NCI-H2227 (cell line): Measurements from ENCODE around the gene REPIN1.

Experiments used
- DNase-seq: peaks from one replicate; lab custom pipeline; 2025; ENCODE audit not compliant: unreplicated experiment; lab: John Stamatoyannopoulos, UW

The REPIN1 gene

DNA sequence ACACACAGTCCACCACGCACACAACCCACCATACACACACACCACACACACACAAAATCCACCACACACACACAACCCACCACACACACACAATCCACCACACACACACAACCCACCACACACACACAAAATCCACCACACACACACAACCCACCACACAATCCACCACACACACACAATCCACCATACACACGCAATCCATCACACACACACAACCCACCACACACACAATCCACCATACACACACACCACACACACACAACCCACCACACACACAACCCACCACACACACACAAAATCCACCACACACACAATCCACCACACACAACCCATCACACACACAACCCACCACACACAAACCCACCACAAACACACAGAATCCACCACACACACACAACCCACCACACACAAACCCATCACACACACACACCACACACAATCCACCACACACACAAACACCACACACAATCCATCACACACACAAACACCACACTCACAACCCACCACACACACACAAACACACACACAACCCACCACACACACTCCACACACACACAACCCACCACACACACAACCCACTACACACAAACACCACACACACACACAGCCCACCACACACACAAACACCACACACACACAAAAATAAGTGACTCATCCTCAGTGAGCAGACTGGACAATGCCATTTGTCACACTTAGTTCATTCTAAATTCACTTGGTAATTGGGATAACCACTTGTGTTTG, 8.8 kb upstream of the REPIN1 start:
- no peak for DNase-seq

DNA sequence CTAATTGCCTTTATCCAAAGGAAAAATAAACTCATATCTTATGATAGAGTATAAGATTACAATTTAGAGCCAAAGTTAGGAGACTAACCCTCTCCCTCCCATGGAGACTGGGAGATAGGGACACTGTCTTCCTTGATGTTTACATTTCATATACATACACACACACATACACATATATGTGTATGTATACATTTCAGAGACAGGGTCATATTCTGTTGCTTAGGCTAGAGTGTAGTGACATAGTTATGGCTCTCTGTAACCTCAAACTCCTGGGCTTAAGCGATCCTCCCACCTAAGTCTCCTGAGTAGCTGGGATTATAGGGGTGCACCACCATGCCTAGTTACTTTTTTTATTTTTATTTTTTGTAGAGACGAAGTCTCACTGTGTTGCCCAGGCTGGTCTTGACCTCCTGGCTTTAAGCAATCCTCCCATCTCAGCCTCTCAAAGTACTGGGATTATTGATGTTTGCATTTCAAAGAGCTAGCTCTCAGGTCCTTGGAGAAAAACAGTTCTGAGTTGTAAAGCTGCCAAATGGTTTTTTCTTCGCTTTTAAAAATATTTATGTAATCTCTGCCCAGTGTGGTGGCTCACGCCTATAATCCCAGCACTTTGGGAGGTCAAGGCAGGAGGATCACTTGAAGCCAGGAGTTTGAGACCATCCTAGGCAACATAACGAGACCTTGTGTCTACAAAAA, 8.1 kb upstream of the REPIN1 start:
- DNase-seq: no peak

DNA sequence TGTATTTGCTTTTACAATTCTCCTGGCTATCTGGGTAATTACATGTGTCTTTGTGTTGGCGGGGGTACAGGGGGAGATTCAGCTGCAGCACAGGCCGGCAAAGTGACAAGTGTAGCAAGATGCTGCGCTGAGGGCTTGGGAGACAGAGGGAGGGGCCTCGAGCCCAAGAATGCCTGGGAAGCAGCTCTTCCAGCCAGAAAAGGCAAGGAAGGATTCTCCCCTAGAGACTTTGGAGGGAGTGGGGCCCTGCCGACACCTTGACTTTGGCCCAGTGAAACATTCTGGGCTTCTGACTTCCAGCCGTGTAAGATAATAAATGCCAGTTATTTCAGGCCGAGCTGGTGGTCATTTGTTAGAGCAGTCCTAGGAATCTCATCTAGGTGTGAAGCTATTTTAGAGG, 7.2 kb upstream of the REPIN1 start:
- peak; percentile 34 for DNase-seq

DNA sequence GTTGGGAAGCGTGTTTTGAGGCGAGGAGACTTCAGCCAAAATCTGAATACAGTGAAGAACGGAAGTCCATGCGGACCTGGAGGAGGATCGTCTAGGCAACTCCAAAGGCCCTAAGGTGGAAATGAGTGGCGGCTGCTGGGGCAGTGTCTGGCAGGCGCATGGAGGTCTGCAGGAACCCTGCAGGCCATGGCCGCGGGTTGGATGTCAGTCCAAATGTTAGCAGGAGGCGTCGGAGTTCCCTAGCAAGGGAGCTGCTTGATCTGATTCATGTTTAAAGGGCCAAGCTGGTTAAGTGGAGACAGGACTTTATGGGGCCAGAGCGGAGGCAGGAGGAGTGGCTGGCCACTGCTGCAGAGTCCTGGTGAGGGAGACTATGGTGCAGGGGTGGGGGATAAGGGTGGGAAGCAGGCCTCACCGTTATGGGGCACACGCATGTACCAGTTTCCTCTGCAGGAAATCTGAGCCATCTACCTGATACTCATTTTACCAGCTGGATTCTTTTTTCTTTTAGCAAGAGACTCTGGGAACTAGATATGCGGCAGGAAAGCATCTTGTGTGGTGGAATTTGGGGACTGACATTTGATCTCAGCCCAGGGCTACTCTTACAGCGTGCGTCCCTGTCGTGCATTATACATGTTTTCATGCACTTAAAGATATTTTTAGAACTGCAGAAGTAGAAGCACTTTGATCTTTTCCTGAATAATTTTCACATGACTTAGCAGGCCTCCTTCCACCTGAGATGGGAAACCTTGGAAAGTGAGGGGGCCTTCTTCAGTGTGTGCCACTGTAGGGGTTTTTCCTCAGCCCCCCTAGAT, 6.6 kb upstream of the REPIN1 start:
- no peak for DNase-seq

DNA sequence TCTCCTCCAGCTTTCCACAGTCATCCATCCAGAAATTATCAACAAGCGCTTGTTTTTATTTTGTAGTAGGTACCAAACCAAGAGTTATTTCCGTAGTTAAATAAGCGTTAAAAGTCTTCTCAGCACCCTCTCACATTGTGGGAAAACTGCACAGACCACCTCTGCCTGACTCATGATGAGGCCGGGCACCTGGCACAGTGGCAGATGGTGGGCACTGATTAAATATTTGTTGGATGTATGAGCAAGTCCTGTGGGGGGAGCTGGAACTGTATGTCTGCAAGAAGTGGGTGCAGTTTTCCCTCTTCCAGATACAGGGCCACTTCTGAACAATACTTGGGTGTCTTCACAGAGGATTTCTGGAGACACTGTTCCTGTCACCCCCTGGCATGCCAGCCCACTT, 5.3 kb upstream of the REPIN1 start:
- DNase-seq: no peak

DNA sequence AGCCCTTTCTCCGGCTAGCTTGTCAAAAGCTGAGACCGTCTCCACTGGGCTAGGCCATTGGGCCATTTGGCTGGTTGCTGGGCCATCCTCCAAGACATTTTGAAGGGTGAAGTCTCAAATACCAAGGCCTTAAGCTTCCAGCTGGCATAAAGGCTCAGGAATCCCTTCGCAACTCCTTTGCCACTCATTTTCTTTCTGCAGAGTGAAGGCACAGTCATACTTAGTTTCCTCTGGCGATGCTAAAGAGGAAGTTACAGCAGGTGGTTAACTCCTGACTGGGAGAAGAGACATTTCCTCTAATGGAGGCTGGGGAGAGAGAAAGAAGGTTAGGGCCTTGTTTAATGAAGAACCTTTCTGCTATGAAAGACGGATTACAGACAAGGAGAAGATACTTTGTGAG, 4.8 kb upstream of the REPIN1 start:
- no peak for DNase-seq

DNA sequence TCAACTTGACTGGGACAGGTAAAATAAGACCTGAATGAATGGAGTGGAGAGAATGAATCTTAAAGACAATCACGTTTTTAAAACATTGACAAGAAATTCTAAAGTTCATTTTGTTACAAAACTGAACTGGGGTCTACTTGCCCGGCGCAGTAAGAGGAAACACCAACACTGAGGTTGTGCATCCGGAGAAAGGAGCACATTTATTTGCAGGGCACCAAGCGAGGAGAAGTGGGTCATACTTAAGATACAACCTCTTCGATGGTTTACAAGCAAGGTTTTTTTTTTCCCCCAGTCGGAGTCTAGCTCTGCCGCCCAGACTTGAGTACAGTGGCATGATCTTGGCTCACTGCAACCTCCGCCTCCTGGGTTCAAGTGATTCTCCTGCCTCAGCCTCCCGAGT, 3.4 kb upstream of the REPIN1 start:
- DNase-seq: no peak

DNA sequence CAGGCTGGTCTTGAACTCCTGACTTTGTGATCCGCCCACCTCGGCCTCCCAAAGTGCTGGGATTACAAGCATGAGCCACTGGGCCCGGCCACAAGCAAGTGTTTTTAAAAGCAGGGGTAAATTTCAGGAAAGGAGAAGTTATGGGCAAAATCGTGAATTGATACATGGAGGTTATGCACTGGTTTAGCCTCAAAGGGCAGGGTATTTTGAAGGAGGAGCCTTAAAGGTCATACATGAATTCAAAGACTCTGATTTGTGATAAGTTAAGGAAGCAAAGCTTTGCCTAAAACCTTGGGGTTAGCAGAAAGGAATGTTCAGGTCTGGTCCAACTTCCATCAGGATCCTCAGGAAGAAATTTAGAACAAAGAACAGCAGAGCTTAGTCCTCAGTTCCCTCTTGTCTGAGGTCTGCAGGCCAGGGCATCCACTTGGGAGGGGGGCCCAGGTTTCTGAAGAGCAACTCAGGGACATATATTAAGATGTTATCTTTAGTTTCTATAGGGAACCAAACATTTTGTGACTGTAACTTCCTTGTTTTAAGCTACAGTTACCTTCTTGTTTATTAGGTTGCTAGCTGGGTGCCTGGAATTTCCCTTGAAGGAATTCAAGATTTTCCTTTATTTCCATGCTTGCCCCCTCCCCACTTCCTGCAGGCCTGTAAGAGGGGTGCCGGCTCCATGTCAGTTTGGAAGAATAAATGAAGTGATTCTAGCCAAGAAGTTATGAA, 2.8 kb upstream of the REPIN1 start:
- no peak for DNase-seq

DNA sequence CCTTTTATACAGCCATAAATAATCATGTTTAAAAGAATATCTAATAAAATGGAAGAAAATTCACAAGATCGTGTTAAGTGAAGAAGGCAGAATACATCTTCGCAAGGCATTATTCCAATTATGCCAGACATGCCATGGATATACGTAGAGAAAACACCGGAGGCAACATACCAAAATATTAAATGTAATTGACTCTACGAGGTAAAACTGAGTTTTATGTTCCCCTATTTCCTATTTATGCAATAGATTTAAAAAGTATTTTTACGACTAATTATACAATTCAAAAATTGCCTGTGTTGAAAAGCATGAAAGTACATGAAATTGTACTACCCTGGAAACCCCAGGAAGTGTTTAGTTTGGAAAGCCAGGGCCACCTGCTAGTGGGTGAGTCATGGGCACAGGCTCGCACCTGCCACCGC, 936 bp upstream of the REPIN1 start:
- no peak for DNase-seq

DNA sequence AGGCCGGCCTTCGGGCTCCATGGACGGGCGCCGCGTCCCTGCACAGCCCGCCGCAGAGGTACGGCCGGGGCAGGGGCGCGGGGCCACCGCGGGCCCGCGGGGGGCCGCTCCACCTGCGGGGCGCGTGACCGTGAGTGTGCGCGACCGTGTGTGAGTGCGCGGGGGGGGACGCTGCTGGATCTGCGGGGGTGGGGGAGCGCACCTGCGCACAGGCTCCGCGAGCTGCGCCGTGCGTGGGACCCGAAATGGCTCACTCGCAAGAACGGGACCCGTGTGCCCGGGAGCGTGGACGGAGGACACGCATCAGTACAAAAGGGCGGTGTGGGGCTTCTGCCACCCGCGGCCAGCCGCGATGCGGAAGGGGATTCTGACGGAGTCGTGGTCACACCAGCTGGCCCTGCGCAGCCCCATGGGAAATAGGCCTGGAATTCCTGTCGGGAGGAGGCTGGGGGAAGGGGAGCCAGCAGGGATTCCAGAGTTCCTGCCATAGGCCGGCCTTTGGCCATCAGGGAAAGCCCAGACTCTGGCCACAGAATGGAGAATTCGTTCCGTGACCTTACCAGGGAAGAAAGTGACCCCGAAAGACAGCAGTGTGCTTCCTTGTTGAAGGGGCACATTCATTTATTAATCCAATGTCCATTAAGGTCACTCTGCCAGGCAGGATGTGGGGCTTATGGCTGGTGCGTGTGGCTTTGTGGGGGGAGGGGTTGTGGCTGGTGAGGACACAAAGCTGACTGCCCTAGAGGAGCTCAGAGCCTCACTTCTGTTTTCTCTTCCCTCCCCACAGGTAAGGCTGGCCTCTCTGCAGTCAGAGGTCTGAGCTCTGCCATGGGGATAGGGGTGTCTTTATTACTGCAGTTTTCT, 494 bp downstream of the REPIN1 start:
- DNase-seq: peak; percentile 66

DNA sequence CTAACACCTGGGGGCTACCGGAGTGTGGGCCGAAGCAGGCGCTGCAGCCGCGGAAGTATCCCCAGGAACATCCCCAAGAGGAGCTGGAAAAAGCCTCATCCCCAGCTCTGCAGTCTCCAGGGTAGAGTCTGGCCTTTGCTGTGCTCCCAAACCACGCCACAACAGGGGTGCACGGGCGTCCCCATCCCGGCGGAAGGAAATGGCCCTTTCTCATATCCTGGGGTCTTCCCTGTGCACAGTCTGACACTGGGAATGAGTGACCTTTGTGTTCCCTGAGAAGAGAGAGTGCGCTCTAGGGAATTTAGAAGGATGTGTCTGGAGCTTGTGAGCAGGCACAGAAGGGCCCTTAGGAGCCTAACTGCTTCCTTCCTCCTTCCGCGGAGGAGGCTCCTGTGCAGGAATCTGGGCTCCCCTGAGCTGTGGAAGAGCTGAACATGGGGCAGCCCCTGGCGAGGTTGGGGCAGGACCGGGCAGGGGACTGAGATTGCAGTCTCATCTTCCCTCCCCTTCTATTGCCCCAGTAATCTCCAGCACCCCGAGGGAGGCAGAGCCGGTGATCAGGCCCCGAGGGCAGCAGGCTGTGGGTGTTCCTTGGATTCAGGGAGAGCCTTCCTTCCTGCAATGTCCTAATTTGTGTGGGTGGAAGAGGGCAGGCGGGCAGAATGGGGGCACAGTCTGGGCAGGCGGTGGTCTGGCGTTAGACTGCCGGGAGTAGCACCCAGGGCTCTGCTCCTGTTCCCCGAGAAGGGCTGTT, 1.3 kb downstream of the REPIN1 start:
- DNase-seq: no peak

DNA sequence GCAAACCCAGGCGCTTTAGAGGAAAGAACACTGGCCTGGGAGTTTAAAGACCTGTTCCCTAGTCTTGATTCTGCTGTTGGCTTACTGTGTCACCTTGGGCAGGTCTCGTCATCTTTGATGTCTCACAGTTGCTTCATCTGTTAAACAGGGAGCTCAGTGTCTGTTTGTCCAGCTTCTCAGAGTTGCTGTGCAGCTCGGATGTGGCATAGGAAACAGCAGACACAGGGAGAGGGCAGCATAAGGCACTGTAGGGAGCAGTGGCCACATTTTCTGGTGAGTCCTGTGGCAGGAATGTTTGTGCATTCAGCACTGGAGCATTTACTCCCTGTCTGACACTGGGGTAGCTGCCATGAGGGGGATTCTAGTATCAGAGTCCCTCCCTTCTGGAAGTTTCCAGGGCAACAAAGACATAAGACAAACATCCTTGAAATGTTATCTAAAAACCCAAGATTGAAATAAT, 2.0 kb downstream of the REPIN1 start:
- no peak for DNase-seq

DNA sequence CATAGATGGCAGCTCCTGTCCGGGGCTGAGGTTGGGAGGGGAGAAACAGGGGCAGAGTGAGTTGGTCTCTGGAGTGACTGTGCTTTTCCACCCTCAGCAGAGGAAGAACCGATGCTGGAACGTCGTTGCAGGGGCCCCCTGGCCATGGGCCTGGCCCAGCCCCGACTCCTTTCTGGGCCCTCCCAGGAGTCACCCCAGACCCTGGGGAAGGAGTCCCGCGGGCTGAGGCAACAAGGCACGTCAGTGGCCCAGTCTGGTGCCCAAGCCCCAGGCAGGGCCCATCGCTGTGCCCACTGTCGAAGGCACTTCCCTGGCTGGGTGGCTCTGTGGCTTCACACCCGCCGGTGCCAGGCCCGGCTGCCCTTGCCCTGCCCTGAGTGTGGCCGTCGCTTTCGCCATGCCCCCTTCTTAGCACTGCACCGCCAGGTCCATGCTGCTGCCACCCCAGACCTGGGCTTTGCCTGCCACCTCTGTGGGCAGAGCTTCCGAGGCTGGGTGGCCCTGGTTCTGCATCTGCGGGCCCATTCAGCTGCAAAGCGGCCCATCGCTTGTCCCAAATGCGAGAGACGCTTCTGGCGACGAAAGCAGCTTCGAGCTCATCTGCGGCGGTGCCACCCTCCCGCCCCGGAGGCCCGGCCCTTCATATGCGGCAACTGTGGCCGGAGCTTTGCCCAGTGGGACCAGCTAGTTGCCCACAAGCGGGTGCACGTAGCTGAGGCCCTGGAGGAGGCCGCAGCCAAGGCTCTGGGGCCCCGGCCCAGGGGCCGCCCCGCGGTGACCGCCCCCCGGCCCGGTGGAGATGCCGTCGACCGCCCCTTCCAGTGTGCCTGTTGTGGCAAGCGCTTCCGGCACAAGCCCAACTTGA, 2.7 kb downstream of the REPIN1 start:
- no peak for DNase-seq

DNA sequence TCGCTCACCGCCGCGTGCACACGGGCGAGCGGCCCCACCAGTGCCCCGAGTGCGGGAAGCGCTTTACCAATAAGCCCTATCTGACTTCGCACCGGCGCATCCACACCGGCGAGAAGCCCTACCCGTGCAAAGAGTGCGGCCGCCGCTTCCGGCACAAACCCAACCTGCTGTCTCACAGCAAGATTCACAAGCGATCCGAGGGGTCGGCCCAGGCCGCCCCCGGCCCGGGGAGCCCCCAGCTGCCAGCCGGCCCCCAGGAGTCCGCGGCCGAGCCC, 3.3 kb downstream of the REPIN1 start:
- DNase-seq: no peak

DNA sequence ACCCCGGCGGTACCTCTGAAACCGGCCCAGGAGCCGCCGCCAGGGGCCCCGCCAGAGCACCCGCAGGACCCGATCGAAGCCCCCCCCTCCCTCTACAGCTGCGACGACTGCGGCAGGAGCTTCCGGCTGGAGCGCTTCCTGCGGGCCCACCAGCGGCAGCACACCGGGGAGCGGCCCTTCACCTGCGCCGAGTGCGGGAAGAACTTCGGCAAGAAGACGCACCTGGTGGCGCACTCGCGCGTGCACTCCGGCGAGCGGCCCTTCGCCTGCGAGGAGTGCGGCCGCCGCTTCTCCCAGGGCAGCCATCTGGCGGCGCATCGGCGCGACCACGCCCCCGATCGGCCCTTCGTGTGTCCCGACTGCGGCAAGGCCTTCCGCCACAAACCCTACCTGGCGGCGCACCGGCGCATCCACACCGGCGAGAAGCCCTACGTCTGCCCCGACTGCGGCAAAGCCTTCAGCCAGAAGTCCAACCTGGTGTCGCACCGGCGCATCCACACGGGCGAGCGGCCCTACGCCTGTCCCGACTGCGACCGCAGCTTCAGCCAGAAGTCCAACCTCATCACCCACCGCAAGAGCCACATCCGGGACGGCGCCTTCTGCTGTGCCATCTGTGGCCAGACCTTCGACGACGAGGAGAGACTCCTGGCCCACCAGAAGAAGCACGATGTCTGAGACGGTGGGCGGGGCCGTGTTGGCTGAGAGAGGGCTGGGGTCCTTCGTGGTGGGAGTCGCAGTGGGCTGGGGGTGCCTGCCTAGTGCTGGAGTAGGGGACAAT, 3.8 kb downstream of the REPIN1 start:
- DNase-seq: no peak

DNA sequence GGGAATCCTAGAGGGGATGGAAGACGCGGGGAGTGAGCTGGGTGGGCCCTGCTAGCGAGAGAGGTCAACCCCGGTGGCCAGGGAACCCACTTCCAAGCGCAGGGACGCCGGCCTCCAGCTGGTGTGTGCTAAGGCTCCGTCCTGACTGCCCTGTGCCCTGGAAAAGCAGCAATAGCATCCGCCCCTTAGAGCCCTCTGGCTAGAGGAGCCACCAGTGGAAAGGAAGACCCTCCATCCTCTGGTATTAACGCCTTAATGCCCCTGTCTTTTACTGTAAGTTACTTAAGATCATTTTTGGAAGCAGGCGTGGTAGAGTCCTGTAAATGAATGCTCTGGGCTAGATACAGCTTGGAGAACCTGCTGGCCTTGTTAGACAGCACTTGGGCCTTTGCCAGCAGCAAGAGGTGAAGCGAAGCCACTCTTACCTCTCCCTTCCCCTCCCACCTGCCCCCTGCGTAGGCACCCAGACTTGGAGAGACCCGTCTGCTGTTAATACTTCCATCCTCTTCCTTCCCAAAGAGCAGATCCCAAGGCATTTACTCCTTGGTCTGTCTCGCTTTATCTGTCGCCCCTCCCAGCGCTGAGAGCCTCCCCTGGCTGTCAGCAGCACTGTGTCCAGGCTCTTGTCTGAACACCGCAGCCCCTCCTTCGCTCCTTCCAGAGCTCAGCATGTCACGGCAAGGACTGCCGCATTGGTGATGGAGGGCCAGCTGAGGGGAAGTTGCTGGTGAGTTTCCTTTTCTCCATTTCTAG, 4.6 kb downstream of the REPIN1 start:
- DNase-seq: no peak

DNA sequence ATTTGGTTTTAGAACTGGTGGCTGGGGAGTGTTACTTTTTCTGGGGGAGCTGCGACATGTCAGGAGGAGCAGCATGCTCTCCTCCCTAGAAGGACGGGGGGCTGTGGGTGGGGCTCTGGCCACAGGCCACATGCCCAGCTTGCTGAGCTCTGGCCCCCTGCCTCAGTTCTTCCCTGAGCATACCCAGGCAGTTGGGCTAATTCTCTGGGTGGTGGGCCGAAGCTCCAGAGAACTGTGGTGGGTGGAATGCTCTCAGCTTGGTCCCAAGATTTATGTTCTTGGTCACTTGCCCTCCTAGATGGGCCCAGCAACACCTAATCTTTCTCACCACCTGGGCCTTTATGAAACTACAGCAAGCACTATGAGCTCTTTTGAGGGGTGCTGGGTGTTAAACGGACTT, 5.4 kb downstream of the REPIN1 start:
- DNase-seq: no peak
